ENCODE measurements around the gene KRT20.

The KRT20 gene

DNA sequence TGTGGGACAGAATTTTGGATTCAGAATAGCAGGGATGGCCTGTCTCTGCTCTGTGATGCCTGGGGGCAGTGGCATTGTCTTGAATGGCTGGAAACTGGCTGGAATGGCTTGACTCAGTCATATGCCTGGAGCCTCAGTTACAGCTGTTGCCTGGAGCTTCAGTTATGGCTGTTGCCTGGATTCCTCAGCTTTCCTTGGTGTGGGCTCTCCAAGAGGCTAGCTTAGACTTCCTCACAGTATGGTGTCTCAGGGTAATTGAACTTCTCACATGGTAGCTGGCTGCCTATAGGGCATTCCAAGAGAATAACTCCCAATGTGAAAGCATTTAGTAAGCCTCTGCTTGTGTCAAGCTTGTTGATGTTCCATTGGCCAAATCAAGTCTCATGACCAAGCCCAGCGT is 31.3 kb upstream of the KRT20 start:
- TF ChIP-seq, protein P1, sequence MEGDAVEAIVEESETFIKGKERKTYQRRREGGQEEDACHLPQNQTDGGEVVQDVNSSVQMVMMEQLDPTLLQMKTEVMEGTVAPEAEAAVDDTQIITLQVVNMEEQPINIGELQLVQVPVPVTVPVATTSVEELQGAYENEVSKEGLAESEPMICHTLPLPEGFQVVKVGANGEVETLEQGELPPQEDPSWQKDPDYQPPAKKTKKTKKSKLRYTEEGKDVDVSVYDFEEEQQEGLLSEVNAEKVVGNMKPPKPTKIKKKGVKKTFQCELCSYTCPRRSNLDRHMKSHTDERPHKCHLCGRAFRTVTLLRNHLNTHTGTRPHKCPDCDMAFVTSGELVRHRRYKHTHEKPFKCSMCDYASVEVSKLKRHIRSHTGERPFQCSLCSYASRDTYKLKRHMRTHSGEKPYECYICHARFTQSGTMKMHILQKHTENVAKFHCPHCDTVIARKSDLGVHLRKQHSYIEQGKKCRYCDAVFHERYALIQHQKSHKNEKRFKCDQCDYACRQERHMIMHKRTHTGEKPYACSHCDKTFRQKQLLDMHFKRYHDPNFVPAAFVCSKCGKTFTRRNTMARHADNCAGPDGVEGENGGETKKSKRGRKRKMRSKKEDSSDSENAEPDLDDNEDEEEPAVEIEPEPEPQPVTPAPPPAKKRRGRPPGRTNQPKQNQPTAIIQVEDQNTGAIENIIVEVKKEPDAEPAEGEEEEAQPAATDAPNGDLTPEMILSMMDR (IDR thresholded peaks at IDR 0.05), result no peak
- Histone ChIP-seq H3K4me3 (no peak overlapping the region), H3K27ac (no peak overlapping the region)
- no peak for DNase-seq (ENCODE audit: low spot score)

DNA sequence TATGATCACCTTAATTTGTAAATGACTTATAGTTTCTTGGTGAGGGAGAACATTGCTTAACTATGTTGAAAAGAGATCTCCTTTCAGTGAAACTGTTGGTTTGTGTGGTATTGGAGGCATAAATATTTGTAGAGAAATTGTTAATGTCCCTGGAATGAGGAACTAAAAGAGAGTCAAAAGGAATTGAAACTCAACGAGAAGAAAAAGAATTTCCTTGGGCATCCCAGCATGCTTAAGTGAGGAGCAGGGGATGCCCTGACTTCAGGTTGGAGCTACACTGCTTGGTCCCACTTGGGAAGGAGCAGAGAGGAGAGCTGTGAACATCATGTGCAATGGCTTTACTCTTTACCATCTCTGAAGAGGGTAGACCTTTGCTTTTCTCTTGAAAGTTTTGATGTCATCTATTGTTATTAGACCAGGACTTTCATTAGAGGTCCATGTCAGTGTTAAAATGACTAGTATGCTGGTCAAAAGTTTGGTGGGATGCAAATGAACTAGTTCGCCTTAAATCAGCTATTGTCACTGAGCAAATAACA is 30.7 kb upstream of the KRT20 start:
- H3K27ac ChIP-seq, result no peak overlapping the region
- no peak overlapping the region for H3K4me3 ChIP-seq
- DNase-seq (ENCODE audit: low spot score), result no peak
- TF ChIP-seq, protein P1 (IDR thresholded peaks at IDR 0.05), result no peak

DNA sequence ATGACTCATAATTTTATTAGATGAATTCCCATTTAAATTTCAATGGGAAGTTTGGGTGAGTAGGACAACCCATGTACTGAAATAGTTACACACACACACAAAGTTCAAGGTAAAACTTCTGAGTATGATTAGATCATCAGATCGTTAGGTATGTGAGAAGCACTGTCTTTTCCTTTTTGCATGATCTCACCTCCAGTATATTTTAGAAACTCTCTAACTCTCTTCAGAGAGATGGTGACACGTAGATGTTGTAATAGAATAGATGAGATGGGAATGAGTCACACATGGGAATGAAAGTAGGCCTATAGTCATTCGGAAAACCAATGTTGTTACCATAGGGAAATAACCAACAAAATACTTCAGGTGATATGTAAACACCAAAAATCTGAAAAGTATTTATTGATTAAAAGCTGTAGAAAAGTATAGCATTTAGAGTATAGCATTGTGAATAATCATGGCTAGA is 30.2 kb upstream of the KRT20 start:
- no peak for DNase-seq (ENCODE audit: low spot score)
- no peak overlapping the region for H3K27ac ChIP-seq
- H3K4me3 ChIP-seq, result no peak overlapping the region
- TF ChIP-seq, protein P1 (IDR thresholded peaks at IDR 0.05), result no peak

DNA sequence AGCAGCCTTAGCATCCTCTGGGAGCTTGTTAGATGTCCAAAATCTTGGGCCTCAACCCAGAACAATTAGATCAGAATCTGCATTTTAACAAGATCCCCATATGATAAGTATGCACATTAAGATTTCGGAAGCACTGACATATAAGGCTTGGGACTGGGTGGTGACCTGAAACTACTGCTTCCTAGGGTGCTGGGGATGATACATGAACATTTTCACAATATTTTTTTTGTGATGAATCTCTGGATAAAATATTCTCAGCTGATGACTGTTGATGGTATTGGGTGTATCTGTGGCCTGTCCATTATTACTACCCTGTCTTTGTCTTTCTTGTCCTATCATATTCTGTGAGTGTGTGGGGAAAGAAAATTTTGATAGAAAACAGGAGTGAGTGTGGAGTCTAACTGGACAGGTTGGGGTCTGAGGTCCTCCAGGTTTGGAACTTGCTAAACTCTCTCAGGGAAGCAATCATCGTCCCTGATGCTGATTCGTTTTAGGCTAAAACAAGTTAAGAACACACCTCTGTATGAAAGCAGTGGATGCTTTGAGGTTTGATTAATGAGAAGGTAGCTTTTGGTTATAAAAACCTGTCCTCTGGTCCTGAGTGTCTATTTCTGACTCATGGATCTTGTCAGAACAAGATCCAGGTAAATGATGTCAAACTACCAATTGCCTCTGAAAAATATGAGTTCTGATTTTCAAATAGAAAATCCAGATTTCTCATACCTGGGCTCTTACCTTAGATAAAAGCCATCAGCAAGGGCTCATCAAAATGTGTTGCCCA is 29.2 kb upstream of the KRT20 start:
- DNase-seq (ENCODE audit: low spot score), result no peak
- no peak overlapping the region for H3K4me3 ChIP-seq
- TF ChIP-seq, protein P1 (IDR thresholded peaks at IDR 0.05), result no peak
- H3K27ac ChIP-seq, result no peak overlapping the region

DNA sequence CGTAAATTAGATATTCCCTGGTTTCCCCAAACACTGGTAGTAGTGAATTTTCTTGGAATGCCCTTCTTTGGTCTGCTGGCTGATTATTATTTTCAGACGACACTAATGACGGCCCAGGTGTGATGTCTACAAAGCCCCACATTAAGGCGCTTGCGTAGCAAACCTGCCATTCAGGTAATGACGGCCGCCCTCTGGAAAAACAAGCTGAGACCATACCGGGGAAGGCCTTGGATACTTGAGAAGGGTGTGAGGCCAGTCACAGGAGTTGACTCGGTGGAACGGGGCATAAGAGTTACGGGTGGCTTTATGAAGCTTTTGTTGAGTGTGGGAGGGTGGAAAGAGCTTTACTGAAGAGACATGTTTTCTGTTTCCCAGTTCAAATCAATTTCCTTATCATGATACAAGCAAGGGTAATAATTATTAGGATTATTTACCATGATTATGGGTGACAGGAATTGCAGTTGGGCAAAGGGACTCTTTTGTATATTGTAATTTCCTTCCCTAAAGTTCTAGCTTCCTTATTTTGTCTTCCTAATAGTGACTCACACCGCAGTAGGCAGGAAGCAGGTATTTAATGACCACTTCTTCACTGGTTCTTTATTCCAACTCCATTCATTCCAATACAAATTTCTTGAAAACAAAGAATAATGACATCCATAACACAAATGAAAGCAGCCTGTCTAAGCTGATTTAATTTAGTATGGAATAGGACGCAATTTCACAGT is 27.6 kb upstream of the KRT20 start:
- H3K4me3 ChIP-seq, result no peak overlapping the region
- TF ChIP-seq, protein P1 (IDR thresholded peaks at IDR 0.05), result no peak
- no peak overlapping the region for H3K27ac ChIP-seq
- no peak for DNase-seq (ENCODE audit: low spot score)

DNA sequence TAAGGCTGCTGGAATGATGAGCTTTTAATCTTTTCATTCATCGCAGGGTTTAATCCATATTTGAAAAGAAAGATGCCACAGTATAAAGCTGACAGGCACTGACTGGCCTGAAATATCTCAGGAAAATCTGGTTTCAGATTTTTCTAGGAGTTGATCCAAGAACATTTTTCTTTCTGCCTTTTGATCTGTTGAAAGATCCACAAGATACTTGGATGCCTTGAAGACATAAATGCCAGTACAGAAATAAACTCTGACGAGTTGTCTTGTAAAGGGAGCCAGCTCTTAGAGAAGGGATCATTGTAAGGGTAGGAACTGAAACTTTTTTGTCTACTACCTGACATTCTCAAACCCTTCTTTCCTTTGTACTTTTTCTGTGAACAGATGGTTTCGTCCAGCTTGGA is 25.4 kb upstream of the KRT20 start:
- TF ChIP-seq, protein P1 (IDR thresholded peaks at IDR 0.05), result no peak
- no peak for DNase-seq (ENCODE audit: low spot score)
- Histone ChIP-seq H3K27ac (no peak overlapping the region), H3K4me3 (no peak overlapping the region)

Measured in coronary artery (tissue), 2 donors.